Osteoblast (primary cell): ENCODE measurements around the gene NUDT12. TPM values are rescaled to one million over a fixed set of nuclear protein-coding genes. Genes with fewer than 3 reads are reported as not detected.

Source experiments
- DNase-seq: peaks from one replicate; pipeline ENCODE4 v3.0.0; 2011; ENCODE audit warnings: low spot score, mixed read lengths; ENCODE audit not compliant: insufficient read length; ENCODE audit errors: missing footprints
- H2AFZ ChIP-seq: 2 replicates; pipeline ENCODE4 v1.6.0; 2011; ENCODE audit warnings: mild to moderate bottlenecking, low read length
- H3K27ac ChIP-seq: 2 replicates; pipeline ENCODE4 v1.5.1; 2011; ENCODE audit warnings: mild to moderate bottlenecking, low read depth, low read length, moderate library complexity
- H3K27me3 ChIP-seq: 2 replicates; pipeline ENCODE4 v1.6.0; 2012; ENCODE audit warnings: mild to moderate bottlenecking, control low read depth, inconsistent platforms, low read length, moderate library complexity; ENCODE audit not compliant: insufficient read depth
- H3K36me3 ChIP-seq: 2 replicates; pipeline ENCODE4 v1.5.1; 2011; ENCODE audit warnings: mild to moderate bottlenecking, low read length, control low read depth, moderate library complexity; ENCODE audit not compliant: insufficient read depth
- H3K4me1 ChIP-seq: 2 replicates; pipeline ENCODE4 v1.5.1; 2011; ENCODE audit warnings: mild to moderate bottlenecking, low read length, control low read depth, moderate library complexity; ENCODE audit not compliant: insufficient read depth
- H3K4me2 ChIP-seq: 2 replicates; pipeline ENCODE4 v1.6.0; 2011; ENCODE audit warnings: mild to moderate bottlenecking, low read length; ENCODE audit not compliant: insufficient read depth
- H3K4me3 ChIP-seq: fragments of 200-600 bp; sonication (generic); 3 replicates; pipeline ENCODE4 v1.5.1; 2012; ENCODE audit warnings: mild to moderate bottlenecking, low read length, inconsistent platforms; ENCODE audit not compliant: insufficient read depth
- H3K79me2 ChIP-seq: 2 replicates; pipeline ENCODE4 v1.6.0; 2012; ENCODE audit warnings: mild to moderate bottlenecking, low read length, control low read depth, inconsistent platforms; ENCODE audit not compliant: insufficient read depth
- H3K9me3 ChIP-seq: 2 replicates; pipeline ENCODE4 v1.5.1; 2011; ENCODE audit warnings: low read depth, low read length, control low read depth
- H4K20me1 ChIP-seq: 2 replicates; pipeline ENCODE4 v1.6.0; 2012; ENCODE audit warnings: mild to moderate bottlenecking, low read length, control low read depth; ENCODE audit not compliant: insufficient read depth
- CTCF ChIP-seq: IDR thresholded peaks from 2 replicates; pipeline ENCODE4 v1.5.1; 2011; ENCODE audit warnings: mild to moderate bottlenecking, low read depth, low read length, moderate library complexity; ENCODE audit errors: extremely low read depth
- total RNA-seq: library from RNA; depleted of rRNA; stranded (reverse); fragments of >200 nt; gene quantifications from 2 replicates; pipeline ENCODE4 v1.2.3, GENCODE V29; 2012

NUDT12 gene
- total RNA-seq, 1 donor, result 16.3 TPM

GRCh38 chr5:103573411-103573810 lies 10.8 kb upstream of the NUDT12 start:
- H3K4me2 ChIP-seq, result no peak overlapping the region
- no peaks in the 10 kb centered on the region for H3K79me2 ChIP-seq
- H3K4me3 ChIP-seq, result no peak overlapping the region
- H3K27me3 ChIP-seq, result peaks cover 6% of the 10 kb centered on the region
- H4K20me1 ChIP-seq, result no peaks in the 10 kb centered on the region
- no peak for DNase-seq
- no peak for TF ChIP-seq CTCF
- H3K9me3 ChIP-seq, result no peaks in the 10 kb centered on the region
- no peak overlapping the region for H2AFZ ChIP-seq
- no peaks in the 10 kb centered on the region for H3K36me3 ChIP-seq
- no peaks in the 10 kb centered on the region for H3K4me1 ChIP-seq
- H3K27ac ChIP-seq, result no peak overlapping the region

GRCh38 chr5:103572454-103572853 lies 9.9 kb upstream of the NUDT12 start:
- DNase-seq, result no peak
- no peaks in the 10 kb centered on the region for H3K36me3 ChIP-seq
- H3K4me3 ChIP-seq, result no peak overlapping the region
- no peak overlapping the region for H3K4me2 ChIP-seq
- H3K27ac ChIP-seq, result no peak overlapping the region
- H2AFZ ChIP-seq, result no peak overlapping the region
- H3K4me1 ChIP-seq, result no peaks in the 10 kb centered on the region
- no peak for TF ChIP-seq CTCF
- H3K9me3 ChIP-seq, result no peaks in the 10 kb centered on the region
- peaks cover 6% of the 10 kb centered on the region for H3K27me3 ChIP-seq
- H4K20me1 ChIP-seq, result no peaks in the 10 kb centered on the region
- no peaks in the 10 kb centered on the region for H3K79me2 ChIP-seq

GRCh38 chr5:103571730-103572129 lies 9.1 kb upstream of the NUDT12 start:
- no peaks in the 10 kb centered on the region for H3K79me2 ChIP-seq
- H3K4me1 ChIP-seq, result no peaks in the 10 kb centered on the region
- H4K20me1 ChIP-seq, result no peaks in the 10 kb centered on the region
- no peak overlapping the region for H3K4me2 ChIP-seq
- no peak overlapping the region for H3K27ac ChIP-seq
- no peak overlapping the region for H3K4me3 ChIP-seq
- H3K36me3 ChIP-seq, result no peaks in the 10 kb centered on the region
- H3K9me3 ChIP-seq, result no peaks in the 10 kb centered on the region
- DNase-seq, result no peak
- H3K27me3 ChIP-seq, result peaks cover 4% of the 10 kb centered on the region
- no peak overlapping the region for H2AFZ ChIP-seq
- TF ChIP-seq CTCF, result no peak

GRCh38 chr5:103569313-103570060 lies 6.9 kb upstream of the NUDT12 start:
- H3K27ac ChIP-seq, result no peak overlapping the region
- no peaks in the 10 kb centered on the region for H3K4me1 ChIP-seq
- no peak for DNase-seq
- H3K9me3 ChIP-seq, result no peaks in the 10 kb centered on the region
- H2AFZ ChIP-seq, result no peak overlapping the region
- no peaks in the 10 kb centered on the region for H4K20me1 ChIP-seq
- no peak overlapping the region for H3K4me2 ChIP-seq
- no peaks in the 10 kb centered on the region for H3K36me3 ChIP-seq
- no peak for TF ChIP-seq CTCF
- H3K79me2 ChIP-seq, result no peaks in the 10 kb centered on the region
- H3K27me3 ChIP-seq, result peaks cover 3% of the 10 kb centered on the region
- H3K4me3 ChIP-seq, result no peak overlapping the region
